H1 (cell line): ENCODE data around the gene SV2C.

Source experiments
- EP300 ChIP-seq, 2 experiments: IDR thresholded peaks; 1 replicate in 1 of 2; 2 replicates in 1 of 2; pipeline ENCODE4 v1.6.1; 2011 to 2012; ENCODE audit warnings: low read depth in 2 of 2, low read length in 2 of 2, mild to moderate bottlenecking in 2 of 2, borderline replicate concordance in 1 of 2, inconsistent platforms in 1 of 2, moderate library complexity in 1 of 2
- JUND ChIP-seq: IDR thresholded peaks from 2 replicates; pipeline ENCODE4 v1.6.1; 2011; ENCODE audit warnings: mild to moderate bottlenecking, improper control_type of control experiment, low read length
- POLR2AphosphoS5 ChIP-seq: IDR thresholded peaks from 2 replicates; pipeline ENCODE4 v1.6.1; 2011; ENCODE audit warnings: low read depth, low read length
- SIN3A ChIP-seq, 2 experiments: IDR thresholded peaks in 1 of 2; conservative IDR thresholded peaks in 1 of 2; 2 replicates each; pipeline ENCODE4 v1.6.1; 2011 to 2012; ENCODE audit warnings: low read length in 2 of 2, improper control_type of control experiment in 1 of 2, low read depth in 1 of 2, mild to moderate bottlenecking in 1 of 2
- ZNF274 ChIP-seq: IDR thresholded peaks from 2 replicates; pipeline ENCODE4 v1.7.0; 2012; ENCODE audit warnings: low read length, borderline replicate concordance; ENCODE audit errors: extremely low read depth
- TF ChIP-seq, protein P1 (sequence below): IDR thresholded peaks from 2 replicates; pipeline ENCODE4 v1.6.1; 2012; ENCODE audit warnings: low read length, inconsistent platforms
- TF ChIP-seq, protein P2 (sequence below), 3 experiments: IDR thresholded peaks; 1 replicate in 2 of 3; 2 replicates in 1 of 3; pipeline versions ENCODE4 v1.5.1 to v1.6.1; 2011; ENCODE audit warnings: low read length in 3 of 3, mild to moderate bottlenecking in 3 of 3, inconsistent platforms in 2 of 3, low read depth in 1 of 3, moderate library complexity in 1 of 3; ENCODE audit not compliant: insufficient read depth in 1 of 3; ENCODE audit errors: control extremely low read depth in 1 of 3

DNA sequence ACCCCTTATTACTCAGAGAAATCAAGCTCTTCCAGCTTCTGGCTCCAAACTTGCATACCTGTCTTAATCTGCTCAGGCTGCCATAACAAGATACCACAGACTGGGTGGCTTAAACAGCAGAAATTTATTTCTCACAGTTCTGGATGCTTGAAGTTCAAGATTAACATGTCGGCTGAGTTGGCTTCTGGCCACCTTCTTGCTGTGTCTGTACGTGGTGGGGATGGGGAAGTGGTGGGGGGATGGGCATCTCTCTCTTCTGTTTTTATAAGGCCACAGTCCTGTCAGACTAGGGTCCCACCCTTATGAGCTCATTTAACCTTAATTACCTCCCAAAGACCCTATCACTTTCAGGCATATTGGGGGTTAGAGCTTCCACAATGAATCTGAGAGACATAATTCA, 140.5 kb downstream of the SV2C start:
- TF ChIP-seq EP300 (IDR thresholded peaks at IDR 0.05; ENCODE audit: borderline replicate concordance in 1 of 2, low read depth in 2 of 2, low read length in 2 of 2) (no peak), JUND (no peak), POLR2AphosphoS5 (no peak), ZNF274 (no peak), SIN3A (conservative IDR thresholded peaks at IDR 0.05 in 1 of 2, IDR thresholded peaks at IDR 0.05 in 1 of 2; ENCODE audit: low read depth in 1 of 2, low read length in 2 of 2) (no peak)
- TF ChIP-seq, protein P1, sequence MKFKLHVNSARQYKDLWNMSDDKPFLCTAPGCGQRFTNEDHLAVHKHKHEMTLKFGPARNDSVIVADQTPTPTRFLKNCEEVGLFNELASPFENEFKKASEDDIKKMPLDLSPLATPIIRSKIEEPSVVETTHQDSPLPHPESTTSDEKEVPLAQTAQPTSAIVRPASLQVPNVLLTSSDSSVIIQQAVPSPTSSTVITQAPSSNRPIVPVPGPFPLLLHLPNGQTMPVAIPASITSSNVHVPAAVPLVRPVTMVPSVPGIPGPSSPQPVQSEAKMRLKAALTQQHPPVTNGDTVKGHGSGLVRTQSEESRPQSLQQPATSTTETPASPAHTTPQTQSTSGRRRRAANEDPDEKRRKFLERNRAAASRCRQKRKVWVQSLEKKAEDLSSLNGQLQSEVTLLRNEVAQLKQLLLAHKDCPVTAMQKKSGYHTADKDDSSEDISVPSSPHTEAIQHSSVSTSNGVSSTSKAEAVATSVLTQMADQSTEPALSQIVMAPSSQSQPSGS, result no peak
- TF ChIP-seq, protein P2, sequence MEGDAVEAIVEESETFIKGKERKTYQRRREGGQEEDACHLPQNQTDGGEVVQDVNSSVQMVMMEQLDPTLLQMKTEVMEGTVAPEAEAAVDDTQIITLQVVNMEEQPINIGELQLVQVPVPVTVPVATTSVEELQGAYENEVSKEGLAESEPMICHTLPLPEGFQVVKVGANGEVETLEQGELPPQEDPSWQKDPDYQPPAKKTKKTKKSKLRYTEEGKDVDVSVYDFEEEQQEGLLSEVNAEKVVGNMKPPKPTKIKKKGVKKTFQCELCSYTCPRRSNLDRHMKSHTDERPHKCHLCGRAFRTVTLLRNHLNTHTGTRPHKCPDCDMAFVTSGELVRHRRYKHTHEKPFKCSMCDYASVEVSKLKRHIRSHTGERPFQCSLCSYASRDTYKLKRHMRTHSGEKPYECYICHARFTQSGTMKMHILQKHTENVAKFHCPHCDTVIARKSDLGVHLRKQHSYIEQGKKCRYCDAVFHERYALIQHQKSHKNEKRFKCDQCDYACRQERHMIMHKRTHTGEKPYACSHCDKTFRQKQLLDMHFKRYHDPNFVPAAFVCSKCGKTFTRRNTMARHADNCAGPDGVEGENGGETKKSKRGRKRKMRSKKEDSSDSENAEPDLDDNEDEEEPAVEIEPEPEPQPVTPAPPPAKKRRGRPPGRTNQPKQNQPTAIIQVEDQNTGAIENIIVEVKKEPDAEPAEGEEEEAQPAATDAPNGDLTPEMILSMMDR (IDR thresholded peaks at IDR 0.05; ENCODE audit: control extremely low read depth in 1 of 3, insufficient read depth in 1 of 3, low read depth in 1 of 3, low read length in 3 of 3), result no peak
